OCI-LY1 (cell line): ENCODE results near the gene RABGAP1.

Experiments
- EZH2 ChIP-seq: fragments of 200-600 bp; sonication (generic), shearing (Covaris generic); IDR thresholded peaks from 2 replicates; pipeline ENCODE4 v1.8.0; 2017; ENCODE audit warnings: borderline replicate concordance, mixed run types, mild to moderate bottlenecking, antibody characterized with exemption, low read length, moderate library complexity, mixed read lengths
- TF ChIP-seq, protein P1 (sequence below): fragments of 200-600 bp; sonication (generic), shearing (Covaris generic); IDR thresholded peaks from 2 replicates; pipeline ENCODE4 v1.5.1; 2017; ENCODE audit warnings: mild to moderate bottlenecking, antibody characterized with exemption, low read length, moderate library complexity, mixed read lengths

DNA sequence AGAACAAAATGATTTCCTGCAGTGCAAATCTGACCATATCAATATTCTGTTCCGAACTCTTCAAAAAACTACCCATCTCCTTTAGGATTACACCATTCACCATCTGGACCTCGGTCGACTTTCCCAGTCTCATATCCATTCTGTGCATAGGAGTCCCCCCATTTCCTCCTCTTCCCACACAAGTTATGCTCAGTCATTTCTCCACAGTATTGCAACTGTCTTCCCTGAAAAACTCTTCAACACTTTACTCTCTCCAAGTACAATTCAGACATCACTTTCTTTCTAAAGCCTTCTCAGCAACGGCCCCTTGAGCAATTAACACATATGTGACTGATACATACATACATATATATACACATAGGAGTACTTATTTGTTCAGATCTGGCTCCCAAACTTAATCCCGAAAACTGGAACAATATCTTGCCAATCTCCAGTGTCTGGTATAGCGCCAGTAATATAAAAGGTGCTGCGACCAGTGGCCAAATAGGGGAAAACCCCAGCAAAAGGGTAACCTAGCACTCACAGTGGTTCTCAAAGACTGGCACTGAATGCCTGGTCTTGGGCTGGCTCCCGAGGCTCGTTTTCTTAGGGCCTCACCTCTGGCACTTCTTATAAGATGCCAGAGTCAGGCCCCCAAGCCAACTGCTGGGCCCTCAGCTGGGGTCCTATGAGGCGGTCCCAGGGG is 10.1 kb upstream of the RABGAP1 start:
- TF ChIP-seq, protein P1, sequence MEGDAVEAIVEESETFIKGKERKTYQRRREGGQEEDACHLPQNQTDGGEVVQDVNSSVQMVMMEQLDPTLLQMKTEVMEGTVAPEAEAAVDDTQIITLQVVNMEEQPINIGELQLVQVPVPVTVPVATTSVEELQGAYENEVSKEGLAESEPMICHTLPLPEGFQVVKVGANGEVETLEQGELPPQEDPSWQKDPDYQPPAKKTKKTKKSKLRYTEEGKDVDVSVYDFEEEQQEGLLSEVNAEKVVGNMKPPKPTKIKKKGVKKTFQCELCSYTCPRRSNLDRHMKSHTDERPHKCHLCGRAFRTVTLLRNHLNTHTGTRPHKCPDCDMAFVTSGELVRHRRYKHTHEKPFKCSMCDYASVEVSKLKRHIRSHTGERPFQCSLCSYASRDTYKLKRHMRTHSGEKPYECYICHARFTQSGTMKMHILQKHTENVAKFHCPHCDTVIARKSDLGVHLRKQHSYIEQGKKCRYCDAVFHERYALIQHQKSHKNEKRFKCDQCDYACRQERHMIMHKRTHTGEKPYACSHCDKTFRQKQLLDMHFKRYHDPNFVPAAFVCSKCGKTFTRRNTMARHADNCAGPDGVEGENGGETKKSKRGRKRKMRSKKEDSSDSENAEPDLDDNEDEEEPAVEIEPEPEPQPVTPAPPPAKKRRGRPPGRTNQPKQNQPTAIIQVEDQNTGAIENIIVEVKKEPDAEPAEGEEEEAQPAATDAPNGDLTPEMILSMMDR = peak; percentile 18; the same call in 1 of the 2 replicates
- no peak for TF ChIP-seq EZH2
